DND-41 (cell line): ENCODE data around the gene CDO1.

Source experiments
- EZH2 ChIP-seq: IDR thresholded peaks from 3 replicates; pipeline ENCODE4 v1.6.1; 2012; ENCODE audit warnings: borderline replicate concordance, low read depth, mild to moderate bottlenecking, moderate library complexity, low read length, inconsistent platforms; ENCODE audit not compliant: severe bottlenecking
- TF ChIP-seq, protein P1 (sequence below): IDR thresholded peaks from 2 replicates; pipeline ENCODE4 v1.5.1; 2012; ENCODE audit warnings: borderline replicate concordance, low read length, moderate library complexity, mild to moderate bottlenecking; ENCODE audit not compliant: poor library complexity, severe bottlenecking; ENCODE audit errors: extremely low read depth

DNA sequence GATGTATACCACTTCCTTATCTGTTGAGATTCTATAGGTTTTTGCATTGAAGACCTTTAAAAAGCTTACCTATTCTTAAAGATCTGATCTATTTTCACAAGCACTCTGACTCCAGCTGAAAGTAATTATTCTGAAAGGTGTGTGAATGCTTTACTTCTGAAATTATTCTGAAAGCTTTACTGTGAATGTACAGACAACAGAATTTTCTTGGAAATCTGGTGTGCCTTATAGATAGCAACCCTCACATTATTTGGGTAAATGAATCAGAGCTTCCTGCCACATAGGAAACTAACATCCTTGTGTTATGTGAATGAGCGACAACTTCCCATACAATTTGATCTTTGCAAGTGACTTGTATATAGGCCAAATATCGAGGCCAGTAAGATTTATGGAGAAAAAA is 6.5 kb downstream of the CDO1 start:
- TF ChIP-seq, protein P1, sequence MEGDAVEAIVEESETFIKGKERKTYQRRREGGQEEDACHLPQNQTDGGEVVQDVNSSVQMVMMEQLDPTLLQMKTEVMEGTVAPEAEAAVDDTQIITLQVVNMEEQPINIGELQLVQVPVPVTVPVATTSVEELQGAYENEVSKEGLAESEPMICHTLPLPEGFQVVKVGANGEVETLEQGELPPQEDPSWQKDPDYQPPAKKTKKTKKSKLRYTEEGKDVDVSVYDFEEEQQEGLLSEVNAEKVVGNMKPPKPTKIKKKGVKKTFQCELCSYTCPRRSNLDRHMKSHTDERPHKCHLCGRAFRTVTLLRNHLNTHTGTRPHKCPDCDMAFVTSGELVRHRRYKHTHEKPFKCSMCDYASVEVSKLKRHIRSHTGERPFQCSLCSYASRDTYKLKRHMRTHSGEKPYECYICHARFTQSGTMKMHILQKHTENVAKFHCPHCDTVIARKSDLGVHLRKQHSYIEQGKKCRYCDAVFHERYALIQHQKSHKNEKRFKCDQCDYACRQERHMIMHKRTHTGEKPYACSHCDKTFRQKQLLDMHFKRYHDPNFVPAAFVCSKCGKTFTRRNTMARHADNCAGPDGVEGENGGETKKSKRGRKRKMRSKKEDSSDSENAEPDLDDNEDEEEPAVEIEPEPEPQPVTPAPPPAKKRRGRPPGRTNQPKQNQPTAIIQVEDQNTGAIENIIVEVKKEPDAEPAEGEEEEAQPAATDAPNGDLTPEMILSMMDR: no peak
- no peak for TF ChIP-seq EZH2
